SU-DHL-6 (cell line): Measurements from ENCODE around the gene NDUFA5.

Source experiments
- EZH2phosphoT487 ChIP-seq: fragments of 200-600 bp; sonication (generic), shearing (Covaris generic); conservative IDR thresholded peaks from 2 replicates; pipeline ENCODE4 v1.6.1; 2018; ENCODE audit warnings: mild to moderate bottlenecking, antibody characterized with exemption, low read length, moderate library complexity, mixed read lengths
- TF ChIP-seq, protein P1 (sequence below): fragments of 200-600 bp; sonication (generic); IDR thresholded peaks from one replicate; pipeline ENCODE4 v1.5.1; 2017; ENCODE audit warnings: antibody characterized with exemption, mild to moderate bottlenecking, low read length, moderate library complexity; ENCODE audit not compliant: insufficient read depth, poor library complexity, severe bottlenecking

- TF ChIP-seq, protein P1, sequence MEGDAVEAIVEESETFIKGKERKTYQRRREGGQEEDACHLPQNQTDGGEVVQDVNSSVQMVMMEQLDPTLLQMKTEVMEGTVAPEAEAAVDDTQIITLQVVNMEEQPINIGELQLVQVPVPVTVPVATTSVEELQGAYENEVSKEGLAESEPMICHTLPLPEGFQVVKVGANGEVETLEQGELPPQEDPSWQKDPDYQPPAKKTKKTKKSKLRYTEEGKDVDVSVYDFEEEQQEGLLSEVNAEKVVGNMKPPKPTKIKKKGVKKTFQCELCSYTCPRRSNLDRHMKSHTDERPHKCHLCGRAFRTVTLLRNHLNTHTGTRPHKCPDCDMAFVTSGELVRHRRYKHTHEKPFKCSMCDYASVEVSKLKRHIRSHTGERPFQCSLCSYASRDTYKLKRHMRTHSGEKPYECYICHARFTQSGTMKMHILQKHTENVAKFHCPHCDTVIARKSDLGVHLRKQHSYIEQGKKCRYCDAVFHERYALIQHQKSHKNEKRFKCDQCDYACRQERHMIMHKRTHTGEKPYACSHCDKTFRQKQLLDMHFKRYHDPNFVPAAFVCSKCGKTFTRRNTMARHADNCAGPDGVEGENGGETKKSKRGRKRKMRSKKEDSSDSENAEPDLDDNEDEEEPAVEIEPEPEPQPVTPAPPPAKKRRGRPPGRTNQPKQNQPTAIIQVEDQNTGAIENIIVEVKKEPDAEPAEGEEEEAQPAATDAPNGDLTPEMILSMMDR, result peak; percentile 79
- TF ChIP-seq EZH2phosphoT487, result no peak
Measured at GRCh38 chr7:123494193-123494796, 63.3 kb downstream of the NDUFA5 start.
